Activated T-helper 9 cell treated with anti-CD3 and anti-CD28 coated beads, Interleukin-2, amount 50 U/mL, for 16 hours (primary cell): ENCODE results near the gene FUT8.
"Not testable (repeated sequence)": the region's sequence is repeated elsewhere in the genome, so short reads cannot be mapped to it uniquely, and the experiment has no call there.

ENCODE experiments used
- DNase-seq: peaks from one replicate; pipeline ENCODE4 v3.0.0-alpha.2; 2020; ENCODE audit warnings: low read depth

Gene FUT8

GRCh38 chr14:65623759-65624158 lies 211.2 kb downstream of the FUT8 start:
- no peak for DNase-seq

GRCh38 chr14:65627315-65627714 lies 214.8 kb downstream of the FUT8 start:
- no peak for DNase-seq

GRCh38 chr14:65628664-65629063 lies 216.1 kb downstream of the FUT8 start:
- no peak for DNase-seq

- no peak for DNase-seq
Observed at GRCh38 chr14:65631040-65631439, 218.5 kb downstream of the FUT8 start.

GRCh38 chr14:65632487-65632886 lies 220.0 kb downstream of the FUT8 start:
- DNase-seq: no peak

GRCh38 chr14:65633666-65634065 lies 221.1 kb downstream of the FUT8 start:
- not testable (repeated sequence) for DNase-seq

GRCh38 chr14:65637780-65638179 lies 225.2 kb downstream of the FUT8 start:
- peak; percentile 22 for DNase-seq

GRCh38 chr14:65639216-65639615 lies 226.7 kb downstream of the FUT8 start:
- DNase-seq: no peak

GRCh38 chr14:65650826-65651225 lies 238.3 kb downstream of the FUT8 start:
- no peak for DNase-seq

- no peak for DNase-seq
Observed at GRCh38 chr14:65656554-65656953, 244.0 kb downstream of the FUT8 start.

GRCh38 chr14:65658202-65658601 lies 245.7 kb downstream of the FUT8 start:
- DNase-seq: no peak

- no peak for DNase-seq
Observed at GRCh38 chr14:65661865-65662264, 249.3 kb downstream of the FUT8 start.

GRCh38 chr14:65664436-65664835 lies 251.9 kb downstream of the FUT8 start:
- DNase-seq: no peak

- DNase-seq: no peak
Observed at GRCh38 chr14:65676361-65677014, 264.0 kb downstream of the FUT8 start.

- no peak for DNase-seq
Observed at GRCh38 chr14:65685572-65685971, 273.0 kb downstream of the FUT8 start.

GRCh38 chr14:65686761-65687160 lies 274.2 kb downstream of the FUT8 start:
- no peak for DNase-seq

GRCh38 chr14:65689070-65689469 lies 276.5 kb downstream of the FUT8 start:
- DNase-seq: no peak

- not testable (repeated sequence) for DNase-seq
Observed at GRCh38 chr14:65692566-65692965, 280.0 kb downstream of the FUT8 start.

- DNase-seq: no peak
Observed at GRCh38 chr14:65696801-65697200, 284.3 kb downstream of the FUT8 start.

- no peak for DNase-seq
Observed at GRCh38 chr14:65703521-65703920, 291.0 kb downstream of the FUT8 start.

GRCh38 chr14:65703996-65704395 lies 291.5 kb downstream of the FUT8 start:
- DNase-seq: no peak

- no peak for DNase-seq
Observed at GRCh38 chr14:65704437-65704836, 291.9 kb downstream of the FUT8 start.

- no peak for DNase-seq
Observed at GRCh38 chr14:65704850-65705249, 292.3 kb downstream of the FUT8 start.

GRCh38 chr14:65709576-65709975 lies 297.0 kb downstream of the FUT8 start:
- DNase-seq: no peak
